Esophagus squamous epithelium (tissue), 5 donors: Measurements from ENCODE around the gene RPTOR. TPM values are rescaled to one million over a fixed set of nuclear protein-coding genes. Genes with fewer than 3 reads are reported as not detected.
A peak's percentile ranks its signal among the peaks of the same experiment; 100 is the strongest.

Experiments used
- DNase-seq: peaks from one replicate; lab custom pipeline; 2025; lab: John Stamatoyannopoulos, UW
- H3K27ac ChIP-seq, 4 donors: fragments of 200-600 bp; sonication (generic); one replicate each; pipeline ENCODE4 v1.5.1; 2016 to 2019; ENCODE audit warnings: mild to moderate bottlenecking in 1 of 4
- H3K27me3 ChIP-seq, 4 donors: fragments of 200-600 bp; sonication (generic); 1 replicate in 3 of 4; 2 replicates in 1 of 4; pipeline versions ENCODE4 v1.5.1 to v1.6.0; 2017 to 2021; ENCODE audit warnings: antibody characterized with exemption in 1 of 4
- H3K36me3 ChIP-seq, 3 donors: fragments of 200-600 bp; sonication (generic); one replicate each; pipeline ENCODE4 v1.5.1; 2016 to 2019
- H3K4me1 ChIP-seq, 3 donors: fragments of 200-600 bp; sonication (generic); one replicate each; pipeline ENCODE4 v1.5.1; 2017 to 2019
- H3K4me3 ChIP-seq, 4 donors: fragments of 200-600 bp; sonication (generic); 1 replicate in 3 of 4; 2 replicates in 1 of 4; pipeline ENCODE4 v1.5.1; 2016 to 2019; ENCODE audit warnings: mild to moderate bottlenecking in 2 of 4, moderate library complexity in 1 of 4
- H3K9me3 ChIP-seq, 3 donors: fragments of 200-600 bp; sonication (generic); one replicate each; pipeline ENCODE4 v1.5.1; 2016 to 2019
- CTCF ChIP-seq, 6 experiments: fragments of 450-650 bp in 4 of 6; fragments of 200-600 bp in 2 of 6; sonication (generic) in 2 of 6; IDR thresholded peaks; one replicate each; pipeline ENCODE4 v1.5.1; 2016 to 2019; ENCODE audit warnings: antibody characterized with exemption in 6 of 6, mild to moderate bottlenecking in 4 of 6, moderate library complexity in 4 of 6
- POLR2A ChIP-seq, 4 donors: fragments of 450-650 bp; IDR thresholded peaks; one replicate each; pipeline ENCODE4 v1.6.1; 2017; ENCODE audit warnings: antibody characterized with exemption in 4 of 4, mild to moderate bottlenecking in 4 of 4, moderate library complexity in 3 of 4
- WGBS, 2 donors: methylation state at CpG; one replicate each; pipeline ENCODE4 v1.1.5; 2018; 5-methylcytosine and 5-hydroxymethylcytosine counted together
- intact Hi-C: fragments of 100-400 bp; cut with DNase I; formaldehyde crosslinking; loops from one replicate; pipeline ENCODE4 v1.15.0; 2022
- total RNA-seq, 4 donors: library from RNA; depleted of rRNA; stranded (reverse); fragments of >200 nt; gene quantifications; one replicate each; pipeline ENCODE4 v1.1.0, GENCODE V29; 2016
- donor health status: DM: yes; HTN: yes; CAD: no.

Gene RPTOR
- total RNA-seq, 4 donors from 2014 or later, result 11.7 to 27.8 (median 22.8) TPM

GRCh38 chr17:80860101-80860671 is 315.5 kb downstream of the RPTOR start:
- 92 to 93% methylated on average over 10 to 14 of the region's 20 CpGs for WGBS, 2 donors
- no peak overlapping the region for H3K27ac ChIP-seq

GRCh38 chr17:80860703-80861417 is 316.2 kb downstream of the RPTOR start:
- TF ChIP-seq CTCF (IDR thresholded peaks at IDR 0.05), result no peak
- TF ChIP-seq POLR2A (IDR thresholded peaks at IDR 0.05), result no peak
- Histone ChIP-seq H3K9me3 (no peaks in the 10 kb centered on the region), H3K36me3 (peaks cover 0 to 16% (median 0%) of the 10 kb centered on the region in 3 donors), H3K4me1 (peaks cover 11 to 55% (median 29%) of the 10 kb centered on the region in 3 donors), H3K27ac (no peak overlapping the region), H3K4me3 (no peak overlapping the region), H3K27me3 (no peaks in the 10 kb centered on the region)
- no peak for DNase-seq
- intact Hi-C loops, result loop anchor here (10.0 kb wide), 1 partner anchor 124 kb away; no protein-coding TSS in a partner anchor
- WGBS, 2 donors, result 82 to 94% methylated on average over 6 to 9 of the region's 11 CpGs

More at GRCh38 chr17:80860101-80860671, 315.5 kb downstream of the RPTOR start:
- intact Hi-C loops, result loop anchor here (10.0 kb wide), 1 partner anchor 125 kb away; no protein-coding TSS in a partner anchor
- Histone ChIP-seq H3K9me3 (no peaks in the 10 kb centered on the region), H3K4me3 (no peak overlapping the region), H3K4me1 (peaks cover 11 to 55% (median 30%) of the 10 kb centered on the region in 3 donors), H3K27me3 (no peaks in the 10 kb centered on the region), H3K36me3 (peaks cover 0 to 23% (median 4%) of the 10 kb centered on the region in 3 donors)
- DNase-seq, result no peak
- TF ChIP-seq POLR2A (IDR thresholded peaks at IDR 0.05) (no peak), CTCF (IDR thresholded peaks at IDR 0.05) (no peak)

- no peak overlapping the region for H3K4me3 ChIP-seq
- peaks cover 11 to 52% (median 24%) of the 10 kb centered on the region in 3 donors for H3K4me1 ChIP-seq
- H3K27me3 ChIP-seq, result no peaks in the 10 kb centered on the region
- intact Hi-C loops, result loop anchor here (10.0 kb wide), 1 partner anchor 123 kb away; no protein-coding TSS in a partner anchor
- H3K36me3 ChIP-seq, result peaks cover 0 to 14% (median 0%) of the 10 kb centered on the region in 3 donors
- TF ChIP-seq POLR2A (IDR thresholded peaks at IDR 0.05) (no peak), CTCF (IDR thresholded peaks at IDR 0.05) (no peak)
- H3K9me3 ChIP-seq, result no peaks in the 10 kb centered on the region
- no peak for DNase-seq
- WGBS, 2 donors, result 63 to 65% methylated on average over 8 to 11 of the region's 11 CpGs
- no peak overlapping the region for H3K27ac ChIP-seq
These were observed 316.8 kb downstream of the RPTOR start for GRCh38 chr17:80861418-80861815.

GRCh38 chr17:80861892-80862291 is 317.3 kb downstream of the RPTOR start:
- 19 to 32% methylated on average over 3 to 7 of the region's 8 CpGs for WGBS, 2 donors
- Histone ChIP-seq H3K4me1 (peaks cover 11 to 51% (median 19%) of the 10 kb centered on the region in 3 donors), H3K27ac (no peak overlapping the region), H3K36me3 (peaks cover 0 to 14% (median 0%) of the 10 kb centered on the region in 3 donors), H3K27me3 (no peaks in the 10 kb centered on the region), H3K4me3 (no peak overlapping the region), H3K9me3 (no peaks in the 10 kb centered on the region)
- TF ChIP-seq POLR2A (IDR thresholded peaks at IDR 0.05), result no peak
- peak in 4 of 6 experiments; percentile 33 to 70 (median 44) for TF ChIP-seq CTCF (IDR thresholded peaks at IDR 0.05)
- no peak for DNase-seq
- intact Hi-C loops, result loop anchor here (10.0 kb wide), 1 partner anchor 123 kb away; no protein-coding TSS in a partner anchor
